Neutrophil (primary cell): ENCODE data around the gene KLHL13.

Experiments used
- H3K27ac ChIP-seq: fragments of 200-600 bp; sonication (generic); 2 replicates; pipeline ENCODE4 v1.5.1; 2016; ENCODE audit warnings: mild to moderate bottlenecking, moderate library complexity
- H3K27me3 ChIP-seq: fragments of 200-600 bp; sonication (generic); 2 replicates; pipeline ENCODE4 v1.6.0; 2016; ENCODE audit warnings: mild to moderate bottlenecking
- H3K36me3 ChIP-seq: fragments of 200-600 bp; sonication (generic); 2 replicates; pipeline ENCODE4 v1.5.1; 2017
- H3K4me1 ChIP-seq, 2 experiments: fragments of 200-600 bp in 1 of 2; sonication (generic) in 1 of 2; 1 replicate in 1 of 2; 2 replicates in 1 of 2; pipeline versions ENCODE4 v1.5.1 to v1.6.1; 2013 to 2016; ENCODE audit warnings: low read depth in 1 of 2, low read length in 1 of 2, mild to moderate bottlenecking in 1 of 2, moderate library complexity in 1 of 2; ENCODE audit not compliant: control insufficient read depth in 1 of 2, insufficient read depth in 1 of 2
- H3K4me3 ChIP-seq, 2 experiments: fragments of 200-600 bp in 1 of 2; sonication (generic) in 1 of 2; 1 replicate in 1 of 2; 2 replicates in 1 of 2; pipeline ENCODE4 v1.5.1; 2013 to 2016; ENCODE audit warnings: low read depth in 1 of 2, low read length in 1 of 2, mild to moderate bottlenecking in 1 of 2, moderate library complexity in 1 of 2
- H3K9me3 ChIP-seq: fragments of 200-600 bp; sonication (generic); 2 replicates; pipeline ENCODE4 v1.5.1; 2016
- TF ChIP-seq, protein P1 (sequence below): fragments of 200-600 bp; sonication (generic); IDR thresholded peaks from 2 replicates; pipeline ENCODE4 v1.5.1; 2016; ENCODE audit warnings: antibody characterized with exemption

Gene KLHL13

DNA sequence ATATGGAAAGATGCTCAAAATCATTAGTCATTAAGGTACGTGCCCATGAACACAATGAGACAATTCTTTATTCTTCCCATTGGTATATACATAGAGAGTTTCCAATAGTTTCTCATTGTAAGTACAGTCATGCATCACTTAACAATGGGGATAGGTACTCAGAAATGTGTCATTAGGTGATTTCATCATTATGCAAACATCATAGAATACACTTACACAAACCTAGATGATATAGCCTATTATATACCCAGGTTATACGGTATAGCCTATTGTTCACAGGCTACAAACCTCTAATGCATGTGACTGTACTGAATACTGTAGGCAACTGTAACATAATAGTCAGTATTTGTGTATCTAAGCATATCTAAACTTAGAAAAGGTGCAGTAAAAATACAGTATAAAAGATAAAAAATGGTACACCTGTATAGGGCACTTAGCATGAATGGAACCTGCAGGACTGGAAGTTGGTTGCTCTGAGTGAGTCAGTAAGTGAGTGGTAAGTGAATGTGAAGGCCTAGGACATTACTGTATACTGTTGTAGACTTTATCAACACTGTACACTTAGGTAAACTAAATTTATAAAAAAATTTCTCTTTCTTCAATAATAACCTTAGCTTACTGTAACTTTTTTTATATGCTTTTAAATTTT is 49.6 kb downstream of the KLHL13 start:
- no peaks in the 10 kb centered on the region for H3K9me3 ChIP-seq
- H3K27me3 ChIP-seq = no peaks in the 10 kb centered on the region
- TF ChIP-seq, protein P1, sequence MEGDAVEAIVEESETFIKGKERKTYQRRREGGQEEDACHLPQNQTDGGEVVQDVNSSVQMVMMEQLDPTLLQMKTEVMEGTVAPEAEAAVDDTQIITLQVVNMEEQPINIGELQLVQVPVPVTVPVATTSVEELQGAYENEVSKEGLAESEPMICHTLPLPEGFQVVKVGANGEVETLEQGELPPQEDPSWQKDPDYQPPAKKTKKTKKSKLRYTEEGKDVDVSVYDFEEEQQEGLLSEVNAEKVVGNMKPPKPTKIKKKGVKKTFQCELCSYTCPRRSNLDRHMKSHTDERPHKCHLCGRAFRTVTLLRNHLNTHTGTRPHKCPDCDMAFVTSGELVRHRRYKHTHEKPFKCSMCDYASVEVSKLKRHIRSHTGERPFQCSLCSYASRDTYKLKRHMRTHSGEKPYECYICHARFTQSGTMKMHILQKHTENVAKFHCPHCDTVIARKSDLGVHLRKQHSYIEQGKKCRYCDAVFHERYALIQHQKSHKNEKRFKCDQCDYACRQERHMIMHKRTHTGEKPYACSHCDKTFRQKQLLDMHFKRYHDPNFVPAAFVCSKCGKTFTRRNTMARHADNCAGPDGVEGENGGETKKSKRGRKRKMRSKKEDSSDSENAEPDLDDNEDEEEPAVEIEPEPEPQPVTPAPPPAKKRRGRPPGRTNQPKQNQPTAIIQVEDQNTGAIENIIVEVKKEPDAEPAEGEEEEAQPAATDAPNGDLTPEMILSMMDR = no peak
- H3K27ac ChIP-seq = no peak overlapping the region
- no peaks in the 10 kb centered on the region for H3K36me3 ChIP-seq
- H3K4me3 ChIP-seq = no peak overlapping the region
- H3K4me1 ChIP-seq = no peaks in the 10 kb centered on the region

DNA sequence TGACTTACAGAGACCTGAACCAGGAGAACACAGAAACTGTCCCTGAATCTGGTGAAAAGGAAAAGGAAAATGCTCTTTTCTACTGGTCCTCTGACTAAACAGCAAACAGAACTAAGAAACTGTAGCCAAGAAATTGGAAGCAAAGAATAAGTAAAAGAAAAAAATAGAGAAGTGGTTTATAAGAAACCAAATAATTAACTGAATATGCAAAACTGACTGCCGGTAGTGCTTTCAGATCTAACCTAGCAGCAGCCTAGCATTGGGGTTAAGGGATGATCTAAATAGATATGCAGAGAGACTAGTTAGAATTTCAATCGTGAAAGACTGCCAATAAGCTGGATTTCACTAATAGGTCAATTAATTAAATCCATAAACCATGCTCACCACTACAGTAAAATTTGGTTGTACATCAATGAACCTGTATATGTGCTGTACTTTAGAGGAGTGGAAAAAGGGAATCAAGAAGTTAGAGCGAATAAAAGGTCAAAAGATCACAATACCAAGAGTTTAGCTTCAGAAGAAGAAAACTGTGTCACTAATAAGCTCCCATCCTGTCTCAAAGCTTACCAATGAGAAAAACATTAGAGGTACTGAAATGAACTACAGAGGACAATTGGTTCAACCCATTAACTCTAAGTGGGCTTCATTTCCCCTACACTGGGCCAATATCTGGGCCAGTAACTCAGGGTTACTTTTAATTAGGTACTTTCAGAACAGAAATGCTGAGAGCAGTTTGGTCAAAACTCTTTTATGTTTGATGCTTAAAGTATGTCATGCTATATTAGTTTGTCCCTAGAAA is 53.6 kb downstream of the KLHL13 start:
- TF ChIP-seq, protein P1 = no peak
- Histone ChIP-seq H3K4me1 (no peaks in the 10 kb centered on the region), H3K27me3 (no peaks in the 10 kb centered on the region)

DNA sequence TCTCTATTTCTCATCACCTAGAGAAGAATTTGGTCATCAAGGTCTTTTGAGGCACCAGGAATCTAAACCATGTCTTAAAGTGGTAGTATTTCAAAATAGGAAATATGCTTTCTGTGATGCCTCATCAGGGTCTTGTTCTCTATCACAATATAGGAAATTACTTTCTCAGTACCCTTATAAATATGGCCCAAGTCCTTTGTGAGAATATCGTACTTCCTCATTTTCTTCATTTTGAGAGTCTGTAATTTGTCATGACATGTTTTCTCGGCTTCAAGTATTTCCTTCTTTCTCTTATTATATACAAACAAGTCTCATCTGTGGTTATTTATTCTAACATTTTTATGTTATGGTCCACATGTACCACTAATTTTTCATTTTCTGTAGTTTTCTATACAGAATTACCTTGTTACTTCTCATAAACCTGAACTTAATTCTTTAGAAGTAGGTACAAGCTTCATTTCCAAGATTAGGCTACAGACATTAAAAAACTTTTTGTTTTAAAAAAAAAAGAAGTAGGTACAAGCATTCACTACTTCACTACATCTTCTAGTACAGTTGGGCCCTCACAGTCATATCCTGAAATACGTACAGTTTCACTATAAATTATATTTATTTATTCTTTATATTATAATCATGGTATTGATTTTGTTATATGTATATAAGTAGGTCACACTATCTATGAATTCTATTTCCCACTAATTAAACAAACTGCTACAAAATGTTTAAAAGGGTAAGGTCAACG is 54.4 kb downstream of the KLHL13 start:
- TF ChIP-seq, protein P1 = no peak
- no peak overlapping the region for H3K4me3 ChIP-seq
- no peaks in the 10 kb centered on the region for H3K36me3 ChIP-seq
- no peaks in the 10 kb centered on the region for H3K27me3 ChIP-seq
- H3K27ac ChIP-seq = no peak overlapping the region
- no peaks in the 10 kb centered on the region for H3K4me1 ChIP-seq
- H3K9me3 ChIP-seq = no peaks in the 10 kb centered on the region

More for the DNA sequence above, 53.6 kb downstream of the KLHL13 start:
- no peaks in the 10 kb centered on the region for H3K9me3 ChIP-seq
- no peaks in the 10 kb centered on the region for H3K36me3 ChIP-seq
- no peak overlapping the region for H3K4me3 ChIP-seq
- no peak overlapping the region for H3K27ac ChIP-seq

DNA sequence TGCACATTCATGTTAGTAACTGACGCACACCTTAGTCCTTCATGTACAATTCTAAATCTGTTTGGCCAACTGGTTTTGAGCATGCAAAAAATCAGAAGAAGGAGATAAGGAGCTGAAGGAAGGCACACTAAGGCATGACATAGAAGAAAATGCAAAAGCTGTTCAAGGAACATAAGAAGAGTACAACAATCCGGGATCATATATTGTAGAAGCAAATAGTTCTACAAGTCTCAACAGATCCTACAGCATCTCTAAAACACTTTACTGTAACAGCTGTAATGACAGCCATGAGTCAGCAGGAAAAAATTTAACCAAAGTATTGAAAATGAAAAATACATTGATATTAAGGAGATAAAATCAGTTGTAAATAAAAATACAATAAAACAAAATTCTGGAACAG is 57.7 kb downstream of the KLHL13 start:
- Histone ChIP-seq H3K9me3 (no peaks in the 10 kb centered on the region), H3K27me3 (no peaks in the 10 kb centered on the region), H3K4me1 (no peaks in the 10 kb centered on the region), H3K36me3 (no peaks in the 10 kb centered on the region), H3K4me3 (no peak overlapping the region), H3K27ac (no peak overlapping the region)
- TF ChIP-seq, protein P1 = no peak

DNA sequence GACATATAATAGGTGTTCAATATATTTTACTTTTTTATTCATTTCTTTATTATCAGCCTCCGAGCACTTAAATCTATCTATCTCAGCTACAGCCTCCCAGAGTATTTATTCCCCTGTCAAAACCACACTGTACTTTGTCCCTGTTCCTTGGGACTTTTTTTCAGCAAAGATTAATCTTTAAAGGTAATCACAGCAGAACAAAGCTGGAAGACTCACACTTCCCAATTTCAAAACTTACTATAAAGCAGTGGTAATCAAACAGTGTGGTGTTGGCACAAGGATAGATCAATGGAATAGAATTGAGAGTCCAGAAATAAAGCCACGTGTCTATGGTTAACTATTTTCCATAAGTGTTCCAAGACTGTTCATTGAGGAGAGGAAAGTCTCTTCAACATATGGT is 59.7 kb downstream of the KLHL13 start:
- H3K4me1 ChIP-seq = no peaks in the 10 kb centered on the region
- TF ChIP-seq, protein P1 = no peak
- H3K27me3 ChIP-seq = no peaks in the 10 kb centered on the region
- no peak overlapping the region for H3K4me3 ChIP-seq
- no peak overlapping the region for H3K27ac ChIP-seq
- H3K36me3 ChIP-seq = no peaks in the 10 kb centered on the region
- no peaks in the 10 kb centered on the region for H3K9me3 ChIP-seq
